ENCODE results near the gene CABLES2.

Gene CABLES2, protein sequence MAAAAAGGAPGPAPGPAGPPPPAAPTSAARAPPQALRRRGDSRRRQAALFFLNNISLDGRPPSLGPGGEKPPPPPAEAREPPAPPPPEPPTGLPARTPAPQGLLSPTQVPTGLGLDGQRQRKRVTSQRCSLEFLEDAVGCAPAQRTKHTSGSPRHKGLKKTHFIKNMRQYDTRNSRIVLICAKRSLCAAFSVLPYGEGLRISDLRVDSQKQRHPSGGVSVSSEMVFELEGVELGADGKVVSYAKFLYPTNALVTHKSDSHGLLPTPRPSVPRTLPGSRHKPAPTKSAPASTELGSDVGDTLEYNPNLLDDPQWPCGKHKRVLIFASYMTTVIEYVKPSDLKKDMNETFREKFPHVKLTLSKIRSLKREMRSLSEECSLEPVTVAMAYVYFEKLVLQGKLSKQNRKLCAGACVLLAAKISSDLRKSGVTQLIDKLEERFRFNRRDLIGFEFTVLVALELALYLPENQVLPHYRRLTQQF

DNA sequence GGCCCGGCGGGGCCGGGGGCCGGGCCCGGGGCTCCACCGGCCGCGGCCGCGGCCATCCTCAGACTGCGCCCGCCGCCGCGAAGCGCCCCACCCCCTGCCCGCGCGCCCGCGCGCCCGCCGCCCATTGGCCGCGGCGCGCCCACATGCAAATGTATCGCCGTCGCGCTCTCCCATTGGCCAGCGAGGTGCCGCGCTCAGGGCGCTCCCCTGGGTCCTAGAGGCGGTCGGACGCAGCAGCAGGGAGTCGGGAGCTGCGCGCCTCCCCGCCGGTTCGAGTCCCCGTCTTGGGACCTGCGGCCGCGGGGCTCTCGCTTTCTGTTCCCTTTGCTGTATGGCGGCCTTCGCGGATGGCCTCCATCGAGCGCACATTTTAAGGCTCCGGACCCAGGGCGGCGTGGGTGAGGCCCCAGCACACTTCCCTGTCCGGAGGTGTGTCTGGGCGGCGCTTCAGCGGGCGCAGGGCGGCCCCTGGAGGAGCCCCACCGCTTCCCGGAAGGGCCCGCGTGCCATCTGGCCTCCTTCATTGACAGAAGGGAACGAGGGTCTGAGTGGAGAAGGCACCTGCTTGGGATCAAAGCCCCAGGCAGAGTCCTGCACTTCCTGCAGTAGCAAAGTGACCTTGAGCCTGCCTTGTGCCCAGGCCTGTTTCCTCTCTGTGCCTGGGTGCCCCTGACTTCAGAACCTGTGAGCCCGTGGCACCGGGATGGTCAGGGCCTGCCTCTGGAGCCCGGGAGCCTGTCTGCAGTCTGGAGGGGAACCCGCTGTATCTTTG is at the start of gene CABLES2:
Gene CABLES2 (minus strand): TSS at position 65 of the 772 bp plus-strand sequence. CDS start 9 bp downstream, at position 56.
- Histone ChIP-seq H3K27me3 (ENCODE audit: control insufficient read depth, insufficient read depth, low read length) (peaks cover 6% of the 10 kb centered on the region; the same call in 1 of the 2 replicates), H3K9ac (ENCODE audit: low read depth, low read length) (peak within 1 kb of the TSS; percentile 56; the same call in 1 of the 2 replicates), H3K4me1 (ENCODE audit: control insufficient read depth, insufficient read depth, low read length) (peaks cover 6% of the 10 kb centered on the region; the same call in 1 of the 2 replicates), H3K9me3 (ENCODE audit: control insufficient read depth, insufficient read depth, low read length) (no peaks in the 10 kb centered on the region), H3K4me3 (ENCODE audit: low read depth, low read length) (peak within 1 kb of the TSS; percentile 69), H3K27ac (ENCODE audit: low read depth, low read length) (no peak within 1 kb of the TSS), H3K36me3 (ENCODE audit: control insufficient read depth, insufficient read depth, low read length) (peaks cover 6% of the 10 kb centered on the region; the same call in 1 of the 2 replicates)

DNA sequence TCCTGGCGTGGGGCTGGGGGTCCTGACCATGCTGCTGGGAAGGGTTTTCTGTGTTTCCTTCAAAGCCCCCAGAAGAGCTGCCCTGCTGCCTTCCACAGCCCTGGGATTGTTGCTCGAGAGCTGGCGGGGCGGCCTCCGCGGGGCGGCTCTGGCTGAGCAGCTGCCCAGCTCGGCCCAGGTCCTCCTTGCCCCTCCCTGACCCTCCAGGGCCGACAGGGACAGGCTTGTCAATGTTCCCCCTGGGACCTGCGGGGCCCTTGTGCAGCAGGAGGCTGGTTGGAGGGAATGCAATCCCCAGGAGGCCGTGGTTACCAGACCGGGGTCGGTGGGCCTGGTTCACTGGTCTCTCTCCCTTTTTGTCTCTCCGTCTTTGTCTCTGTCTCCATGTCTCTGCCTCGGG is 48.8 kb upstream of the CABLES2 start:
- no peaks in the 10 kb centered on the region for H3K36me3 ChIP-seq (ENCODE audit: control insufficient read depth, insufficient read depth, low read length)
- H3K9ac ChIP-seq (ENCODE audit: low read depth, low read length): no peak overlapping the region
- no peaks in the 10 kb centered on the region for H3K9me3 ChIP-seq (ENCODE audit: control insufficient read depth, insufficient read depth, low read length)
- no peak overlapping the region for H3K27ac ChIP-seq (ENCODE audit: low read depth, low read length)
- no peaks in the 10 kb centered on the region for H3K4me1 ChIP-seq (ENCODE audit: control insufficient read depth, insufficient read depth, low read length)
- H3K4me3 ChIP-seq (ENCODE audit: low read depth, low read length): no peak overlapping the region
- no peaks in the 10 kb centered on the region for H3K27me3 ChIP-seq (ENCODE audit: control insufficient read depth, insufficient read depth, low read length)

- H3K4me3 ChIP-seq (ENCODE audit: low read depth, low read length): no peak overlapping the region
- H3K27me3 ChIP-seq (ENCODE audit: control insufficient read depth, insufficient read depth, low read length): no peaks in the 10 kb centered on the region
Observed at GRCh38 chr20:62454904-62455636, 48.0 kb upstream of the CABLES2 start.

DNA sequence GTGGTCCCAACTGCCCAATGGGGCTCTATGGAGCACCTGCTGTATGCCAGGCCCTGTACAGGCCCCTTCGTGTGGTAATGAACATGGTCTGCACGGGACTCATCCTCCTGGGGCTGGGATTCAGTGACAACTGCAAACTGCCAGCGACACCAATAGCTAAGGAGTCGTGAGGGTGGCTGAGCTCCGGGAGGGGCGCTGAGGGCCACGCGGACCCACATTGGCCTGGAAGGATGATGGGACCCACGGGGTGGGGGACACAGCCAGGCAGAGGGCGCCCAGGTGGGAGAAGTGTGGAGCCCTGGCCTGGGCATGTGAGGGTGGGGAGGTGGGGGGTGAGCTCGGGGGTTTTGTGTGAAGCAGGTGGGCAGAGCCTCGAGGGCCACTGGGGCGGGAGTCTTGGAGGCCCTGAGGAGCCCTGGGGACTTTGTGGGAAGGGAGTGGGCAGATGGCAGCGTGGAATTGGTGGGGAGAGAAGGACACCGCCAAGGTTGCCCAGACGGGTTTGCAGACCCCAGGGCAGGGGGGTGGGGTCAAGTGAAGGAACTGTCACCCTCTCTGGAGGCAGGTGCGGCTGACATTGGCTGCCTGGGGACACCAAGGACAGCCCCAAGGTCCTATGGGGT is 46.2 kb upstream of the CABLES2 start:
- Histone ChIP-seq H3K36me3 (ENCODE audit: control insufficient read depth, insufficient read depth, low read length) (no peaks in the 10 kb centered on the region), H3K4me3 (ENCODE audit: low read depth, low read length) (no peak overlapping the region), H3K4me1 (ENCODE audit: control insufficient read depth, insufficient read depth, low read length) (no peaks in the 10 kb centered on the region), H3K27me3 (ENCODE audit: control insufficient read depth, insufficient read depth, low read length) (no peaks in the 10 kb centered on the region), H3K9me3 (ENCODE audit: control insufficient read depth, insufficient read depth, low read length) (no peaks in the 10 kb centered on the region), H3K9ac (ENCODE audit: low read depth, low read length) (no peak overlapping the region), H3K27ac (ENCODE audit: low read depth, low read length) (no peak overlapping the region)

More at GRCh38 chr20:62454904-62455636, 48.0 kb upstream of the CABLES2 start:
- Histone ChIP-seq H3K4me1 (ENCODE audit: control insufficient read depth, insufficient read depth, low read length) (no peaks in the 10 kb centered on the region), H3K36me3 (ENCODE audit: control insufficient read depth, insufficient read depth, low read length) (no peaks in the 10 kb centered on the region), H3K27ac (ENCODE audit: low read depth, low read length) (no peak overlapping the region), H3K9ac (ENCODE audit: low read depth, low read length) (no peak overlapping the region), H3K9me3 (ENCODE audit: control insufficient read depth, insufficient read depth, low read length) (no peaks in the 10 kb centered on the region)

DNA sequence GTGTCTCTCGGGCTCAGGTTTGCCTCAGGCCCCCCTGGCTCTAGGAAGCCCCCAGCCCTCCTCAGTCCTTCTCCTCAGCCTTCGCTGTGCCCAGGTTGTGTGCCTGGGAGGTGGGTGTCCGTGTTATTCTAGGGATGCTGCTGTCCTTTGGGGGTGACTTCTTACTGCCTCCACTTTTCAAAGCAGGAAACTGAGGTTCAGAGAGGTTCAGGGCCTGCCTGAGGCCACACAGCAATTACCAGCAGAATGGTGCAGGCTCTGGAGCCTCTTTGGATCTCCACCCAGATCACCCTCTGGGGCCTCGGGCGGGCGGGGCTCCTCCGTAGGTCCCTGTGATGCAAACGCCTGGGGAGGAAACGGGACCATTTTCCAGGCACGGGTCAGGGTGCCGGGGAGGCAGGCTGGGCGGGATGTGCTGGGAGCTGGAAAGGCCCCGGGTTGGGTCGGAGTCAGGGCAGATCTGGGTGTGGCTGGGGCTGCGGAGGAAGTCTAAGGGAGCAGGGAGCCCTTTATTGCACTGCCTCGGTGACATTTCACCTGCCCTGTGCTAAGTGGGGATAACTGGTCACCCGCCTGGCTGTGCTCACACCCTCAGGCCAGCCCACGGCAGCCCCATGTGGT is 45.5 kb upstream of the CABLES2 start:
- Histone ChIP-seq H3K36me3 (ENCODE audit: control insufficient read depth, insufficient read depth, low read length) (no peaks in the 10 kb centered on the region), H3K4me3 (ENCODE audit: low read depth, low read length) (no peak overlapping the region), H3K9ac (ENCODE audit: low read depth, low read length) (no peak overlapping the region), H3K27me3 (ENCODE audit: control insufficient read depth, insufficient read depth, low read length) (no peaks in the 10 kb centered on the region), H3K4me1 (ENCODE audit: control insufficient read depth, insufficient read depth, low read length) (no peaks in the 10 kb centered on the region), H3K27ac (ENCODE audit: low read depth, low read length) (no peak overlapping the region), H3K9me3 (ENCODE audit: control insufficient read depth, insufficient read depth, low read length) (no peaks in the 10 kb centered on the region)

DNA sequence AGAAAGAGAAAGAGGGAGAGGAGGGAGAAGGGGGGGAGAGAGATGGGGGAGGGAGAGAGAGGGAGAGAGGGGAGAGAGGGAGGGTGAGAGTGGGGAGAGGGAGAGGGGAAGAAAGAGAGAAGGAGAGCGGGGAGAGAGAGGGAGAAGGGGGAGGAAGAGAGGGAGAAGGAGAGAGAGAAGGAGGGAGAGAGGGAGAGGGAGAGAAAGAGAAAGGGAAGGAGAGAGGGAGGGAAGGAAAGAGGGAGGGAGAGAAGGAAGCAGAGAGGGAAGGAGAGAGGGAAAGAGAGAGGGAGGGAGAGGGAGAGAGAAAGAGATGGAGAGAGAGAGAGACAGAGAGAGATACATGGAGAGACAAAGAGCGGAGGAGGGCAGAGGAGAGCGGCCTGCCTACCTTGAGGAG is 44.9 kb upstream of the CABLES2 start:
- Histone ChIP-seq H3K4me3 (ENCODE audit: low read depth, low read length) (no peak overlapping the region), H3K27ac (ENCODE audit: low read depth, low read length) (no peak overlapping the region), H3K9me3 (ENCODE audit: control insufficient read depth, insufficient read depth, low read length) (no peaks in the 10 kb centered on the region), H3K27me3 (ENCODE audit: control insufficient read depth, insufficient read depth, low read length) (no peaks in the 10 kb centered on the region), H3K36me3 (ENCODE audit: control insufficient read depth, insufficient read depth, low read length) (no peaks in the 10 kb centered on the region), H3K9ac (ENCODE audit: low read depth, low read length) (no peak overlapping the region), H3K4me1 (ENCODE audit: control insufficient read depth, insufficient read depth, low read length) (no peaks in the 10 kb centered on the region)

- Histone ChIP-seq H3K9ac (ENCODE audit: low read depth, low read length) (no peak overlapping the region), H3K4me3 (ENCODE audit: low read depth, low read length) (no peak overlapping the region), H3K9me3 (ENCODE audit: control insufficient read depth, insufficient read depth, low read length) (no peaks in the 10 kb centered on the region), H3K27me3 (ENCODE audit: control insufficient read depth, insufficient read depth, low read length) (no peaks in the 10 kb centered on the region), H3K27ac (ENCODE audit: low read depth, low read length) (no peak overlapping the region), H3K4me1 (ENCODE audit: control insufficient read depth, insufficient read depth, low read length) (no peaks in the 10 kb centered on the region), H3K36me3 (ENCODE audit: control insufficient read depth, insufficient read depth, low read length) (no peaks in the 10 kb centered on the region)
Observed at GRCh38 chr20:62451156-62451767, 44.2 kb upstream of the CABLES2 start.

DNA sequence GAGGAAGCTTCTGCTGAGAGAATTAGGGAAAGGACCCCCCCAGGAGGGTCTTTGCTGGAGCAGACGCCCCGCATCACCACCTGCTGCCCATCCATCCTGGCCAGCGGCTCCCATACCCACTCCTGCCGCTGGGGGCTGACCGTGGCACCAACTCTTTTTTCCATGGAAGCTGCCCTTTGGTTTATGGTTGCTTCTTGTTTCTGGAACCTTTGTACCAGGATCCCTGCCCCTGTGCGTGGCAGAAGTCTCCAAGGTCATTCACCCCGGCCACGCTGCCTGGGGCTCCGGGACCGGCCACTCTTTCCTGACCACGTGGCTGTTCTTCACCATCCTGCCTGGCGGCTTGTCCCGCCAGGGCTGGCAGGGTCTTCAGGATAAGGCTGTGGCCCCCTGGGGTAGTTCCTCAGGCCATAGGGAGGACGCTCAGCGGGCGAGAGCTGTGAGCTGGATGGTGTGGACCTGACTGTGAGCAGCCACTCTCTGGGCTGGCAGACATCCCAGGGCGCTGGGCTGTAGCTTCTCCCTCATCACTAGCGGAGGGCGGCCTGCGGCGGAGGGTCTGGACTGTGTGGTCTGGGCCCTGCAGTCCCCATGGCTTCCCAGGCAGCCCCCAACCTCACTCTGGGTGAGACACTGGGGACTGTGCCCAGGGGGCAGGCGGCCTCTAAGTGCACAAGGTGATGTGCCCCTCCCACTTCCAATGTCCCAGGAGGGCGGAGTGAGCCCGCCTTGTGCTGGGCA is 43.0 kb upstream of the CABLES2 start:
- Histone ChIP-seq H3K9me3 (ENCODE audit: control insufficient read depth, insufficient read depth, low read length) (no peaks in the 10 kb centered on the region), H3K4me3 (ENCODE audit: low read depth, low read length) (no peak overlapping the region), H3K4me1 (ENCODE audit: control insufficient read depth, insufficient read depth, low read length) (no peaks in the 10 kb centered on the region), H3K27ac (ENCODE audit: low read depth, low read length) (no peak overlapping the region), H3K9ac (ENCODE audit: low read depth, low read length) (no peak overlapping the region), H3K27me3 (ENCODE audit: control insufficient read depth, insufficient read depth, low read length) (no peaks in the 10 kb centered on the region), H3K36me3 (ENCODE audit: control insufficient read depth, insufficient read depth, low read length) (no peaks in the 10 kb centered on the region)

DNA sequence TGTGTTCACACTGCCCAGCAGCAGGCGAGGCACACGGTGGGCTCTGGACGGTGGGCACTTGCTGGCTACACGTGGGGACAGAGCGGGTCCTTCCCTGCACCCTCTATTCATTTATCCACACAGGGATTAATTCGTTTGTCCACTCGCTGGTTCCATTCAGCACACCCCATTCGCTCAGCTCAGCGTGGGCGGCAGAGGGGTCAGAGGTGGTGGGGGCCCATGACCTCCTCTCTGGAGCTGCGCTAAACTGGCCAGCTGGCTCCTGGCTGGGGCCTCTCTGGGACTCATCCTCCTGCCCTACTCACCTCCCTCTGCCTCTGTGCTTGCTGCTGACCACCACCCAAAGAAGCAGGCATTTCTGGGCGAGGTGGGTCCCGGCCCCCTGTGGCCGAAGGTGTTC is 41.7 kb upstream of the CABLES2 start:
- Histone ChIP-seq H3K36me3 (ENCODE audit: control insufficient read depth, insufficient read depth, low read length) (no peaks in the 10 kb centered on the region), H3K27me3 (ENCODE audit: control insufficient read depth, insufficient read depth, low read length) (no peaks in the 10 kb centered on the region), H3K27ac (ENCODE audit: low read depth, low read length) (no peak overlapping the region), H3K4me1 (ENCODE audit: control insufficient read depth, insufficient read depth, low read length) (no peaks in the 10 kb centered on the region), H3K9ac (ENCODE audit: low read depth, low read length) (no peak overlapping the region), H3K9me3 (ENCODE audit: control insufficient read depth, insufficient read depth, low read length) (no peaks in the 10 kb centered on the region), H3K4me3 (ENCODE audit: low read depth, low read length) (no peak overlapping the region)

All from HUES48 (cell line).